Measurements from ENCODE around the gene KCNJ2. TPM values are rescaled to one million over a fixed set of nuclear protein-coding genes. Genes with fewer than 3 reads are reported as not detected.
A peak's percentile ranks its signal among the peaks of the same experiment; 100 is the strongest.

The KCNJ2 gene
- polyA plus RNA-seq, 1 donor (not counting 4 experiments of a cell fraction or from before 2014, with no cell fraction given), result 0.12 TPM

DNA sequence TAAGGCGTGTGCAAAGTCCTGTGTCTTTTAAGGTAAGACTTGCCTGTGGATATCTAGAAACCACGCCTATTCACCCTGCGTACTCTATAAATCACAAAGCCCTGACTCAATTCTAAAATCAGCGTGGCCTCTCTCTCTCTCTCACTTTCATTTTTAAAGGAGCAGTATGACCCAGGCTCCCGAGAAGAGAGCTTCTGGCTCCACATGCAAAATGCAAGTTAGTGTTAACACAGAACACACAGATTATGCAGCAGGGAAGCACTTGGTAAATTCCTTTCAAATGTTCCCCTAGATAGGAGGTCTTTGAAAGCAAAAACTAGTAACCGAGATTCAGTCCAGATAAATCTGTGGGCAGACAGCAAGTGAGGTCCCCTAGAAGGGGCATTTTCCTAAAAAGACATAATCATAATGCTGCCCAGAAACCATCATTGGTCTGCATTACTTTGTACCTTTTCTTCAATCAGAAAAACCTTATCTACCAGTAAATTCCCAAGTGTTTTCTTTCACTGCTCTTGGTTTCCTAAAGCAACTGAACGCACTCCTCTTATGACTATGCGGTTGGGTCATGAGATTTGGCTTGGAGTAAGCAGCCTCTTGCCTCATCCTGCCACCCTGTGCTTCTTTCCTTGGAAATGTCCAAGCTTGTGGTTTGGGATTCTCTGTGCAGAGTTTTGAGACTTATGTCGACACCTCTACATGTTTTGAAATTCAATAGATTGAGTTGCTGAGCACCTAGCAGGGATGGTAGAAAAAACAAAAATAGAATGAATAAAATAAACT, 31.7 kb upstream of the KCNJ2 start:
- H3K4me1 ChIP-seq (ENCODE audit: control insufficient read depth, extremely low read depth, insufficient read depth, low read length), result peaks cover 20% of the 10 kb centered on the region
- H3K27me3 ChIP-seq (ENCODE audit: control insufficient read depth, extremely low read depth, insufficient read depth, low read length), result no peaks in the 10 kb centered on the region
- dilution Hi-C loops (cut with MboI; ENCODE audit: extremely low pct_ligation_motif_present, low sequenced_read_pairs), result no loop called here
- peak overlapping the region; percentile 71 for H3K9ac ChIP-seq (ENCODE audit: control insufficient read depth, extremely low read depth, insufficient read depth, low read length)
- no peaks in the 10 kb centered on the region for H3K79me2 ChIP-seq (ENCODE audit: control insufficient read depth, insufficient read depth, low read length)
- H3K9me1 ChIP-seq (ENCODE audit: control insufficient read depth, extremely low read depth, insufficient read depth, low read length), result no peaks in the 10 kb centered on the region
- H3K4me3 ChIP-seq (ENCODE audit: control insufficient read depth in 2 of 3, extremely low read depth in 1 of 3, insufficient read depth in 2 of 3, low read depth in 1 of 3, low read length in 3 of 3), result peak overlapping the region; percentile 28 to 74 (median 74)
- DNase-seq (ENCODE audit: low read depth, low spot score), result peak; percentile 25
- H2AFZ ChIP-seq (ENCODE audit: control insufficient read depth, low read length), result peak overlapping the region; percentile 79
- peak overlapping the region; percentile 94 for H3K4me2 ChIP-seq (ENCODE audit: control insufficient read depth, extremely low read depth, insufficient read depth, low read depth, low read length)
- no peaks in the 10 kb centered on the region for H3K36me3 ChIP-seq (ENCODE audit: control insufficient read depth in 2 of 2, extremely low read depth in 1 of 2, insufficient read depth in 2 of 2, low read length in 2 of 2)
- TF ChIP-seq EZH2 (IDR thresholded peaks at IDR 0.05; ENCODE audit: low read length), result no peak
- peak in 1 of 3 experiments; percentile 30 for TF ChIP-seq CTCF (optimal IDR thresholded peaks at IDR 0.05 in 1 of 3, IDR thresholded peaks at IDR 0.05 in 1 of 3, conservative IDR thresholded peaks at IDR 0.05 in 1 of 3; ENCODE audit: extremely low read depth in 1 of 3, insufficient read depth in 2 of 3, low read length in 3 of 3)
- peak; percentile 91 for FAIRE-seq
- H4K20me1 ChIP-seq (ENCODE audit: control insufficient read depth, extremely low read depth, insufficient read depth, low read length), result no peaks in the 10 kb centered on the region
- H3K9me3 ChIP-seq (ENCODE audit: control insufficient read depth, low read depth, low read length), result no peaks in the 10 kb centered on the region
- peak overlapping the region; percentile 76 for H3K27ac ChIP-seq (ENCODE audit: control insufficient read depth, insufficient read depth, low read length)

DNA sequence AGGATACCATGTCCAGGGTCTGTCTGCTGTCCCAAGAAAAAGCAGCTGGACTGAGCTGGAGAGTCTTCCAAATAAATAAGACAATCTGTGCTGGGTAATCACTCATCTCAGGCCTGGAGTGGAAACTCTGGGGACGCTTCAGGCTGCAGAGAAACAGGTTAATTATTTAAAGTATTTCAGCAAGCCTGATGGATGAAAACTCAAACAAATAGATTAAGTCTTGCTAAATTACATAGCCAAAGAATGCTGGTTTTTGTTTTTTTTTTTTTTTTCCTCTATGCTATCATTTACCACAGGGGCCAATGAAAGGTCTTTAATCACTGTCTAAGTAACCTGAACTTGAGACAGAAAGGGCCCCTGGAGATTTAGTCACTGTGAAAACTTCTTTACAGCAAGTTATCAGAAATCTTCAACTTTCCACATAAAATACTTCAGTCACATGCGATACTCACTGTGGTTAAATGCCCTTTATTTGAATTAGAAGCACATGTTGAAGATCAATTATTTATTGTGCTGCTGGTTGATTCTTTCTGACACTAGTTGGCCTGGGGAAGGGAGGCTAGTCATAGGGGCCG, 31.0 kb upstream of the KCNJ2 start:
- Histone ChIP-seq H3K27ac (ENCODE audit: control insufficient read depth, insufficient read depth, low read length) (peak overlapping the region; percentile 76), H3K9me3 (ENCODE audit: control insufficient read depth, low read depth, low read length) (no peaks in the 10 kb centered on the region), H4K20me1 (ENCODE audit: control insufficient read depth, extremely low read depth, insufficient read depth, low read length) (no peaks in the 10 kb centered on the region), H3K4me3 (ENCODE audit: control insufficient read depth in 2 of 3, extremely low read depth in 1 of 3, insufficient read depth in 2 of 3, low read depth in 1 of 3, low read length in 3 of 3) (no peak overlapping the region), H3K4me1 (ENCODE audit: control insufficient read depth, extremely low read depth, insufficient read depth, low read length) (peaks cover 20% of the 10 kb centered on the region), H3K9me1 (ENCODE audit: control insufficient read depth, extremely low read depth, insufficient read depth, low read length) (no peaks in the 10 kb centered on the region), H3K36me3 (ENCODE audit: control insufficient read depth in 2 of 2, extremely low read depth in 1 of 2, insufficient read depth in 2 of 2, low read length in 2 of 2) (no peaks in the 10 kb centered on the region), H3K9ac (ENCODE audit: control insufficient read depth, extremely low read depth, insufficient read depth, low read length) (no peak overlapping the region), H3K79me2 (ENCODE audit: control insufficient read depth, insufficient read depth, low read length) (no peaks in the 10 kb centered on the region), H3K27me3 (ENCODE audit: control insufficient read depth, extremely low read depth, insufficient read depth, low read length) (no peaks in the 10 kb centered on the region), H2AFZ (ENCODE audit: control insufficient read depth, low read length) (no peak overlapping the region), H3K4me2 (ENCODE audit: control insufficient read depth, extremely low read depth, insufficient read depth, low read depth, low read length) (peak overlapping the region; percentile 94)
- dilution Hi-C loops (cut with MboI; ENCODE audit: extremely low pct_ligation_motif_present, low sequenced_read_pairs), result no loop called here
- DNase-seq (ENCODE audit: low read depth, low spot score) (no peak), FAIRE-seq (no peak)
- no peak for TF ChIP-seq EZH2 (IDR thresholded peaks at IDR 0.05; ENCODE audit: low read length)
- no peak for TF ChIP-seq CTCF (optimal IDR thresholded peaks at IDR 0.05 in 1 of 3, IDR thresholded peaks at IDR 0.05 in 1 of 3, conservative IDR thresholded peaks at IDR 0.05 in 1 of 3; ENCODE audit: extremely low read depth in 1 of 3, insufficient read depth in 2 of 3, low read length in 3 of 3)
